ENCODE results near the gene CACNA1H.

CACNA1H gene

GRCh38 chr16:1132431-1132830 lies 20.5 kb upstream of the CACNA1H start:
- no peak for TF ChIP-seq CTCF (IDR thresholded peaks at IDR 0.05; ENCODE audit: insufficient read depth, missing control alignments)
- no peak for FAIRE-seq
- DNase-seq (ENCODE audit: insufficient read length, low spot score) = no peak

GRCh38 chr16:1133271-1133670 lies 19.6 kb upstream of the CACNA1H start:
- DNase-seq (ENCODE audit: insufficient read length, low spot score) (no peak), FAIRE-seq (no peak)
- TF ChIP-seq CTCF (IDR thresholded peaks at IDR 0.05; ENCODE audit: insufficient read depth, missing control alignments) = no peak

GRCh38 chr16:1133810-1134520 lies 18.9 kb upstream of the CACNA1H start:
- no peak for TF ChIP-seq CTCF (IDR thresholded peaks at IDR 0.05; ENCODE audit: insufficient read depth, missing control alignments)
- DNase-seq (ENCODE audit: insufficient read length, low spot score) = no peak
- no peak for FAIRE-seq

- no peak for FAIRE-seq
- DNase-seq (ENCODE audit: insufficient read length, low spot score) = no peak
- no peak for TF ChIP-seq CTCF (IDR thresholded peaks at IDR 0.05; ENCODE audit: insufficient read depth, missing control alignments)
Observed at GRCh38 chr16:1134776-1135458, 18.0 kb upstream of the CACNA1H start.

GRCh38 chr16:1135459-1135825 lies 17.5 kb upstream of the CACNA1H start:
- FAIRE-seq (no peak), DNase-seq (ENCODE audit: insufficient read length, low spot score) (no peak)
- TF ChIP-seq CTCF (IDR thresholded peaks at IDR 0.05; ENCODE audit: insufficient read depth, missing control alignments) = no peak

GRCh38 chr16:1137604-1138003 lies 15.3 kb upstream of the CACNA1H start:
- TF ChIP-seq CTCF (IDR thresholded peaks at IDR 0.05; ENCODE audit: insufficient read depth, missing control alignments) = no peak
- no peak for FAIRE-seq

GRCh38 chr16:1140582-1141162 lies 12.2 kb upstream of the CACNA1H start:
- FAIRE-seq = no peak
- no peak for DNase-seq (ENCODE audit: insufficient read length, low spot score)
- no peak for TF ChIP-seq CTCF (IDR thresholded peaks at IDR 0.05; ENCODE audit: insufficient read depth, missing control alignments)

More at GRCh38 chr16:1137604-1138003, 15.3 kb upstream of the CACNA1H start:
- no peak for DNase-seq (ENCODE audit: insufficient read length, low spot score)

Measured in D721Med (cell line).